ENCODE measurements around the gene SESN2. TPM values are rescaled to one million over a fixed set of nuclear protein-coding genes. Genes with fewer than 3 reads are reported as not detected.

SESN2 gene
- total RNA-seq, 4 donors from 2014 or later: 7.8 to 20.6 (median 9.3) TPM

DNA sequence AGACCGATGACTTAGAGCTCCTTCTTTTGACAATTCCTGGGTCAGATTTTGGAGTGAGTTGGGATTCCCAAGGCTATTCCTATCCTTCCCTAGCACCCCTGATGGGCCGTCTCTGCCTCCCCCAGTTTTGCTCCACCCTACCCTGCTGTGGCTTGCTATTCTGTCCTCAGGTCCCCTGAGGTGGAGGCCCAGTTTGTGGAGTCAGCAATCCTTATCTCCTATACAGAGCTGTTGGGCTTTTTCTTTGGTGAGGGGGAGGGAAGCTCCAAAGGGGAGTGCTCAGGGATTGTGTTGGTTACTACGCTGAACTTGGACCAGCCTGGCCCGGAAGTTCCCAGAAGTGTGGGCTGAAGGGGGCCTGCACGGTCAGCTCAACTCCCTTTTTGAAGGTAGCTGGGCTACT is 7.6 kb downstream of the SESN2 start:
- WGBS, 2 donors: 76 to 94% methylated on average over 2 to 4 of the region's 5 CpGs
- intact Hi-C loops (cut with DNase I): no loop called here
- Histone ChIP-seq H3K27me3 (no peaks in the 10 kb centered on the region), H3K9me3 (no peaks in the 10 kb centered on the region), H3K36me3 (peaks cover 0 to 34% (median under 1%) of the 10 kb centered on the region in 3 donors), H3K4me3 (no peak overlapping the region), H3K27ac (no peak overlapping the region), H3K4me1 (peaks cover 0 to 20% (median 0%) of the 10 kb centered on the region in 3 donors)
- TF ChIP-seq POLR2A (IDR thresholded peaks at IDR 0.05): no peak
- TF ChIP-seq, protein P1, sequence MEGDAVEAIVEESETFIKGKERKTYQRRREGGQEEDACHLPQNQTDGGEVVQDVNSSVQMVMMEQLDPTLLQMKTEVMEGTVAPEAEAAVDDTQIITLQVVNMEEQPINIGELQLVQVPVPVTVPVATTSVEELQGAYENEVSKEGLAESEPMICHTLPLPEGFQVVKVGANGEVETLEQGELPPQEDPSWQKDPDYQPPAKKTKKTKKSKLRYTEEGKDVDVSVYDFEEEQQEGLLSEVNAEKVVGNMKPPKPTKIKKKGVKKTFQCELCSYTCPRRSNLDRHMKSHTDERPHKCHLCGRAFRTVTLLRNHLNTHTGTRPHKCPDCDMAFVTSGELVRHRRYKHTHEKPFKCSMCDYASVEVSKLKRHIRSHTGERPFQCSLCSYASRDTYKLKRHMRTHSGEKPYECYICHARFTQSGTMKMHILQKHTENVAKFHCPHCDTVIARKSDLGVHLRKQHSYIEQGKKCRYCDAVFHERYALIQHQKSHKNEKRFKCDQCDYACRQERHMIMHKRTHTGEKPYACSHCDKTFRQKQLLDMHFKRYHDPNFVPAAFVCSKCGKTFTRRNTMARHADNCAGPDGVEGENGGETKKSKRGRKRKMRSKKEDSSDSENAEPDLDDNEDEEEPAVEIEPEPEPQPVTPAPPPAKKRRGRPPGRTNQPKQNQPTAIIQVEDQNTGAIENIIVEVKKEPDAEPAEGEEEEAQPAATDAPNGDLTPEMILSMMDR (IDR thresholded peaks at IDR 0.05): no peak
- DNase-seq: no peak

DNA sequence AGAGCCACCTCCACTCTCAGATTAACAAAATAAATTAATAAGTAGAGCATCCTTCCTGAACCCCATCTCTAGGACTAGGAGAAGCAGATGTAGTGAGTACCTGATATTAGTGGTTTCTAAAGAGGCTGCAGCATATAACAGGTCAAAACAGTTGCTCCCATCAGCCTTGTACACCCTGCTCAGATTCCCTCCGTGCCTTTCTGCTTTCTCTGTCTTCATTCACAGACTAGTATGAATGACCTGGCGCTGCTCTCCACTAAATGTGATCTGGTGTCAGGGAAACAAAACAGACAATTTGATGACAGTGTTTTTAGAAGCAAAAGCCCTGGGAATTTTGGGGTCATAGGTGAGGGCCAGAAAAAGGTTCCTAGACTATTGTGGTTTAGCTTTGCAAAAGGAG is 8.3 kb downstream of the SESN2 start:
- intact Hi-C loops (cut with DNase I): no loop called here
- H3K27ac ChIP-seq: no peak overlapping the region
- no peaks in the 10 kb centered on the region for H3K9me3 ChIP-seq
- H3K4me3 ChIP-seq: no peak overlapping the region
- TF ChIP-seq POLR2A (IDR thresholded peaks at IDR 0.05): no peak
- TF ChIP-seq, protein P1 (IDR thresholded peaks at IDR 0.05): no peak
- DNase-seq: no peak
- 73 to 75% methylated on average over 2 of the region's 2 CpGs for WGBS, 2 donors
- peaks cover 5 to 41% (median 7%) of the 10 kb centered on the region in 3 donors for H3K36me3 ChIP-seq
- no peaks in the 10 kb centered on the region for H3K27me3 ChIP-seq
- H3K4me1 ChIP-seq: peaks cover 0 to 15% (median 0%) of the 10 kb centered on the region in 3 donors

DNA sequence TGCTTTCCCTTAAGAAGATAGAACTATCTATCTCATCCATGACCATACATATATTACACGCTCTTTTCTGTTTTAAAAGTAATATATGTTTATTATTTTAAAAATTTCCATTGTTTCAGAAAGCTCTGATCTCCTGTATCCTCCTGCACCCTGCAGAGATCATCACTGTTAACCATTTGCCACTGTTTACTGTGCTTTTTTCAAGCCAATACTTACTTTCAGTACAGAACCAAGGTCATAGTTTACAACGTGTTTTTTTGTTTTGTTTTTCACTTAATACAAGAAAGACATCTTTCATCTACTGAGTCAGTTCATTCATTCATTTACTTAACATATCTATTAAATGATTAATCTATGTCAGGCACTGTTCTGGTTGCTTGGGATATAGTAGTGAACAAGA is 10.2 kb downstream of the SESN2 start:
- H3K27me3 ChIP-seq: no peaks in the 10 kb centered on the region
- peaks cover 15 to 60% (median 23%) of the 10 kb centered on the region in 3 donors for H3K36me3 ChIP-seq
- no peak for DNase-seq
- no peak for TF ChIP-seq POLR2A (IDR thresholded peaks at IDR 0.05)
- TF ChIP-seq, protein P1 (IDR thresholded peaks at IDR 0.05): no peak
- no peak overlapping the region for H3K4me3 ChIP-seq
- 63 to 67% methylated on average over 2 of the region's 2 CpGs for WGBS, 2 donors
- no peak overlapping the region for H3K27ac ChIP-seq
- intact Hi-C loops (cut with DNase I): no loop called here
- no peaks in the 10 kb centered on the region for H3K9me3 ChIP-seq
- H3K4me1 ChIP-seq: peaks cover 0 to 7% (median 0%) of the 10 kb centered on the region in 3 donors

DNA sequence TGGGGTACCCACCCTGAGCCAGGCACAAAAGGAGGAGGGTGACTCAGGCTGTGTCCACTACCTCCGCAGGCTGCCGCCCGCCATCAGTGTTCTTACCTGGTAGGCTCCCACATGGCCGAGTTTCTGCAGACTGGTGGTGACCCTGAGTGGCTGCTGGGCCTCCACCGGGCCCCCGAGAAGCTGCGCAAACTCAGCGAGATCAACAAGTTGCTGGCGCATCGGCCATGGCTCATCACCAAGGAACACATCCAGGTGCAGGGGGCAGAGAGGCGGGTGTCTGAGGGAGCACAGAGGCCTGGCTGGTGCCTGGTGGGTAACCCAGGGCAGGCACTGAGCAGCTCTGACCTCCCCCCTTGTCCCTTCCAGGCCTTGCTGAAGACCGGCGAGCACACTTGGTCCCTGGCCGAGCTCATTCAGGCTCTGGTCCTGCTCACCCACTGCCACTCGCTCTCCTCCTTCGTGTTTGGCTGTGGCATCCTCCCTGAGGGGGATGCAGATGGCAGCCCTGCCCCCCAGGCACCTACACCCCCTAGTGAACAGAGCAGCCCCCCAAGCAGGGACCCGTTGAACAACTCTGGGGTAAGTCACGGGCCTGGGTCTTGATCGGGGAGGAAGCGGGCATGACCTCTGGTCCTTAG is 13.0 kb downstream of the SESN2 start:
- Histone ChIP-seq H3K4me3 (no peak overlapping the region), H3K36me3 (peaks cover 15 to 88% (median 41%) of the 10 kb centered on the region in 3 donors), H3K4me1 (no peaks in the 10 kb centered on the region), H3K27me3 (no peaks in the 10 kb centered on the region), H3K27ac (no peak overlapping the region), H3K9me3 (no peaks in the 10 kb centered on the region)
- WGBS, 2 donors: 90 to 100% methylated on average over 10 to 15 of the region's 20 CpGs
- DNase-seq: no peak
- intact Hi-C loops (cut with DNase I): no loop called here
- no peak for TF ChIP-seq POLR2A (IDR thresholded peaks at IDR 0.05)
- TF ChIP-seq, protein P1 (IDR thresholded peaks at IDR 0.05): no peak

DNA sequence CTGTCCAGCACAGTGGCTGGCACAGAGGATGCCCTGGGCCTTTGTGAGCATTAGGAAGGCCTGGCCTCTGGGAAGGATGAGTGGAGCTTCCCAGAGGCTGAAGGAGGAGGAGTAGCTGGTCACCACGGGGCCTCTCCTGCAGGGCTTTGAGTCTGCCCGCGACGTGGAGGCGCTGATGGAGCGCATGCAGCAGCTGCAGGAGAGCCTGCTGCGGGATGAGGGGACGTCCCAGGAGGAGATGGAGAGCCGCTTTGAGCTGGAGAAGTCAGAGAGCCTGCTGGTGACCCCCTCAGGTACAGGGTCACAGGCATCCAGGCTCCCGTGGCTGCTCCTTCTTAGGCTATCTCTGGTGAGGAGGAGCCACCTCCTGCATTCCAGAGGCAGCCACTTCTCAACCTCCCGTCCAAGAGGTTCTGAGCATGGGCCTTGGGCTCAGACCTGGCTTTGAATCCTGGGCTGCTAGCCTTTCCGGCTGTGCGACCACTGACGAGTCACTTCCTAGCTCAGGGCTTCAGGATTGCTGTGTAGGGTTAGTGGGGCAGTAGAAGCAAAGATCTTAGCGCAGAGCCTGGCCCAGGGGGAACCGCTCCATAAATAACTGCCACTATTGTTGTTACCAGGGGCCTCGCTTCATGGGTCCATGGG is 14.0 kb downstream of the SESN2 start:
- no peaks in the 10 kb centered on the region for H3K9me3 ChIP-seq
- H3K27me3 ChIP-seq: no peaks in the 10 kb centered on the region
- intact Hi-C loops (cut with DNase I): no loop called here
- no peak for TF ChIP-seq POLR2A (IDR thresholded peaks at IDR 0.05)
- TF ChIP-seq, protein P1 (IDR thresholded peaks at IDR 0.05): no peak
- H3K36me3 ChIP-seq: peaks cover 23 to 98% (median 46%) of the 10 kb centered on the region in 3 donors
- no peak for DNase-seq
- H3K27ac ChIP-seq: no peak overlapping the region
- H3K4me3 ChIP-seq: no peak overlapping the region
- WGBS, 2 donors: 79 to 91% methylated on average over 6 to 8 of the region's 17 CpGs
- H3K4me1 ChIP-seq: no peaks in the 10 kb centered on the region
